ENCODE data around the gene PRG2. TPM values are rescaled to one million over a fixed set of nuclear protein-coding genes. Genes with fewer than 3 reads are reported as not detected.

PRG2 gene
- total and polyA plus RNA-seq, 2 of the 13 experiments (the other 11 are each of a cell fraction or from before 2014, with no cell fraction given) = not detected

DNA sequence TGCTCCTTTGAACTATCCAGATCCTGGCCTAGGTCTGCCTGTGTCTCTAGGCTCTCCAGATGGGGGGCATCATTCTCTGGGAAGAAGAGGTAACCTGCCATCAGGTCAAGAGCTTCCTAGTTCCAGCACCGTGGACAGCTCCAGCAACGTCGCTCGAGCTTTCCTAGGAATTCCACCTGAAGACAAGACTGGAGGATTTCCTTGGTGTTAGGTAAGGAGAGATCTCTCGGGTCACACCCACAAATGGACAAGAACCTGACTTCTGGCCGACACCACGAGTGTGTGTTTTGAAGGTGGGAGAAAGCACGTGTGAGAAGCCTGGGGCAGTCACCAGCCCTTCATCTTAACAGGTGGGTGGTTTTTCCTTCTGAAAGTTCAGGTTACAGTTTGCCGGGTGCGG lies 10.7 kb downstream of the PRG2 start (continued):
- TF ChIP-seq, protein P1, sequence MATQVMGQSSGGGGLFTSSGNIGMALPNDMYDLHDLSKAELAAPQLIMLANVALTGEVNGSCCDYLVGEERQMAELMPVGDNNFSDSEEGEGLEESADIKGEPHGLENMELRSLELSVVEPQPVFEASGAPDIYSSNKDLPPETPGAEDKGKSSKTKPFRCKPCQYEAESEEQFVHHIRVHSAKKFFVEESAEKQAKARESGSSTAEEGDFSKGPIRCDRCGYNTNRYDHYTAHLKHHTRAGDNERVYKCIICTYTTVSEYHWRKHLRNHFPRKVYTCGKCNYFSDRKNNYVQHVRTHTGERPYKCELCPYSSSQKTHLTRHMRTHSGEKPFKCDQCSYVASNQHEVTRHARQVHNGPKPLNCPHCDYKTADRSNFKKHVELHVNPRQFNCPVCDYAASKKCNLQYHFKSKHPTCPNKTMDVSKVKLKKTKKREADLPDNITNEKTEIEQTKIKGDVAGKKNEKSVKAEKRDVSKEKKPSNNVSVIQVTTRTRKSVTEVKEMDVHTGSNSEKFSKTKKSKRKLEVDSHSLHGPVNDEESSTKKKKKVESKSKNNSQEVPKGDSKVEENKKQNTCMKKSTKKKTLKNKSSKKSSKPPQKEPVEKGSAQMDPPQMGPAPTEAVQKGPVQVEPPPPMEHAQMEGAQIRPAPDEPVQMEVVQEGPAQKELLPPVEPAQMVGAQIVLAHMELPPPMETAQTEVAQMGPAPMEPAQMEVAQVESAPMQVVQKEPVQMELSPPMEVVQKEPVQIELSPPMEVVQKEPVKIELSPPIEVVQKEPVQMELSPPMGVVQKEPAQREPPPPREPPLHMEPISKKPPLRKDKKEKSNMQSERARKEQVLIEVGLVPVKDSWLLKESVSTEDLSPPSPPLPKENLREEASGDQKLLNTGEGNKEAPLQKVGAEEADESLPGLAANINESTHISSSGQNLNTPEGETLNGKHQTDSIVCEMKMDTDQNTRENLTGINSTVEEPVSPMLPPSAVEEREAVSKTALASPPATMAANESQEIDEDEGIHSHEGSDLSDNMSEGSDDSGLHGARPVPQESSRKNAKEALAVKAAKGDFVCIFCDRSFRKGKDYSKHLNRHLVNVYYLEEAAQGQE (IDR thresholded peaks at IDR 0.05; ENCODE audit: borderline replicate concordance in 1 of 2, low read depth in 1 of 2, low read length in 2 of 2) = peak; percentile 86 to 98
- TF ChIP-seq PHF5A (CRISPR knock-in tag; IDR thresholded peaks at IDR 0.05; ENCODE audit: low read depth, unreplicated experiment) = no peak
- TF ChIP-seq, protein P2, sequence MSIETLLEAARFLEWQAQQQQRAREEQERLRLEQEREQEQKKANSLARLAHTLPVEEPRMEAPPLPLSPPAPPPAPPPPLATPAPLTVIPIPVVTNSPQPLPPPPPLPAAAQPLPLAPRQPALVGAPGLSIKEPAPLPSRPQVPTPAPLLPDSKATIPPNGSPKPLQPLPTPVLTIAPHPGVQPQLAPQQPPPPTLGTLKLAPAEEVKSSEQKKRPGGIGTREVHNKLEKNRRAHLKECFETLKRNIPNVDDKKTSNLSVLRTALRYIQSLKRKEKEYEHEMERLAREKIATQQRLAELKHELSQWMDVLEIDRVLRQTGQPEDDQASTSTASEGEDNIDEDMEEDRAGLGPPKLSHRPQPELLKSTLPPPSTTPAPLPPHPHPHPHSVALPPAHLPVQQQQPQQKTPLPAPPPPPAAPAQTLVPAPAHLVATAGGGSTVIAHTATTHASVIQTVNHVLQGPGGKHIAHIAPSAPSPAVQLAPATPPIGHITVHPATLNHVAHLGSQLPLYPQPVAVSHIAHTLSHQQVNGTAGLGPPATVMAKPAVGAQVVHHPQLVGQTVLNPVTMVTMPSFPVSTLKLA (IDR thresholded peaks at IDR 0.05) = peak; percentile 95
- TF ChIP-seq SP4 (CRISPR knock-in tag; IDR thresholded peaks at IDR 0.05) = no peak
- no peak for TF ChIP-seq CCDC6 (CRISPR knock-in tag; IDR thresholded peaks at IDR 0.05)
- TF ChIP-seq PRPF4 (IDR thresholded peaks at IDR 0.05; ENCODE audit: low read depth, low read length, poor library complexity, severe bottlenecking) = no peak
- 0 out of 2 replicates have a peak, but pooled peaks have one; percentile 40 for TF ChIP-seq ZNF232 (CRISPR knock-in tag; IDR thresholded peaks at IDR 0.05; ENCODE audit: borderline replicate concordance)
- TF ChIP-seq, protein P3, sequence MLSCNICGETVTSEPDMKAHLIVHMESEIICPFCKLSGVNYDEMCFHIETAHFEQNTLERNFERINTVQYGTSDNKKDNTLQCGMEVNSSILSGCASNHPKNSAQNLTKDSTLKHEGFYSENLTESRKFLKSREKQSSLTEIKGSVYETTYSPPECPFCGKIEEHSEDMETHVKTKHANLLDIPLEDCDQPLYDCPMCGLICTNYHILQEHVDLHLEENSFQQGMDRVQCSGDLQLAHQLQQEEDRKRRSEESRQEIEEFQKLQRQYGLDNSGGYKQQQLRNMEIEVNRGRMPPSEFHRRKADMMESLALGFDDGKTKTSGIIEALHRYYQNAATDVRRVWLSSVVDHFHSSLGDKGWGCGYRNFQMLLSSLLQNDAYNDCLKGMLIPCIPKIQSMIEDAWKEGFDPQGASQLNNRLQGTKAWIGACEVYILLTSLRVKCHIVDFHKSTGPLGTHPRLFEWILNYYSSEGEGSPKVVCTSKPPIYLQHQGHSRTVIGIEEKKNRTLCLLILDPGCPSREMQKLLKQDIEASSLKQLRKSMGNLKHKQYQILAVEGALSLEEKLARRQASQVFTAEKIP (CRISPR knock-in tag; IDR thresholded peaks at IDR 0.05; ENCODE audit: borderline replicate concordance) = no peak
- no peak for TF ChIP-seq RFXANK (CRISPR knock-in tag; IDR thresholded peaks at IDR 0.05)
- no peak for TF ChIP-seq ZNF567 (CRISPR knock-in tag; IDR thresholded peaks at IDR 0.05; ENCODE audit: borderline replicate concordance)
- TF ChIP-seq, protein P4, sequence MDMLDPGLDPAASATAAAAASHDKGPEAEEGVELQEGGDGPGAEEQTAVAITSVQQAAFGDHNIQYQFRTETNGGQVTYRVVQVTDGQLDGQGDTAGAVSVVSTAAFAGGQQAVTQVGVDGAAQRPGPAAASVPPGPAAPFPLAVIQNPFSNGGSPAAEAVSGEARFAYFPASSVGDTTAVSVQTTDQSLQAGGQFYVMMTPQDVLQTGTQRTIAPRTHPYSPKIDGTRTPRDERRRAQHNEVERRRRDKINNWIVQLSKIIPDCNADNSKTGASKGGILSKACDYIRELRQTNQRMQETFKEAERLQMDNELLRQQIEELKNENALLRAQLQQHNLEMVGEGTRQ (IDR thresholded peaks at IDR 0.05; ENCODE audit: low read depth, low read length) = no peak
- TF ChIP-seq, protein P4 (CRISPR knock-in tag; IDR thresholded peaks at IDR 0.05; ENCODE audit: borderline replicate concordance) = no peak
- TF ChIP-seq, protein P5, sequence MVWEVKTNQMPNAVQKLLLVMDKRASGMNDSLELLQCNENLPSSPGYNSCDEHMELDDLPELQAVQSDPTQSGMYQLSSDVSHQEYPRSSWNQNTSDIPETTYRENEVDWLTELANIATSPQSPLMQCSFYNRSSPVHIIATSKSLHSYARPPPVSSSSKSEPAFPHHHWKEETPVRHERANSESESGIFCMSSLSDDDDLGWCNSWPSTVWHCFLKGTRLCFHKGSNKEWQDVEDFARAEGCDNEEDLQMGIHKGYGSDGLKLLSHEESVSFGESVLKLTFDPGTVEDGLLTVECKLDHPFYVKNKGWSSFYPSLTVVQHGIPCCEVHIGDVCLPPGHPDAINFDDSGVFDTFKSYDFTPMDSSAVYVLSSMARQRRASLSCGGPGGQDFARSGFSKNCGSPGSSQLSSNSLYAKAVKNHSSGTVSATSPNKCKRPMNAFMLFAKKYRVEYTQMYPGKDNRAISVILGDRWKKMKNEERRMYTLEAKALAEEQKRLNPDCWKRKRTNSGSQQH (CRISPR knock-in tag; IDR thresholded peaks at IDR 0.05; ENCODE audit: low read depth) = peak; percentile 63; the same call in 1 of the 2 replicates
- TF ChIP-seq GPN1 (CRISPR knock-in tag; IDR thresholded peaks at IDR 0.05; ENCODE audit: borderline replicate concordance) = no peak
- no peak for TF ChIP-seq SATB2 (CRISPR knock-in tag; IDR thresholded peaks at IDR 0.05)
- TF ChIP-seq ZNF563 (CRISPR knock-in tag; IDR thresholded peaks at IDR 0.05) = peak; percentile 46; the same call in 1 of the 2 replicates
- no peak for TF ChIP-seq POLR2G (IDR thresholded peaks at IDR 0.05; ENCODE audit: low read depth, low read length)
- TF ChIP-seq ZNF441 (CRISPR knock-in tag; IDR thresholded peaks at IDR 0.05; ENCODE audit: borderline replicate concordance) = peak; percentile 39; the same call in 1 of the 2 replicates
